ENCODE data around the gene PEX1.
"Not testable (repeated sequence)": the region's sequence is repeated elsewhere in the genome, so short reads cannot be mapped to it uniquely, and the experiment has no call there.

Gene PEX1

DNA sequence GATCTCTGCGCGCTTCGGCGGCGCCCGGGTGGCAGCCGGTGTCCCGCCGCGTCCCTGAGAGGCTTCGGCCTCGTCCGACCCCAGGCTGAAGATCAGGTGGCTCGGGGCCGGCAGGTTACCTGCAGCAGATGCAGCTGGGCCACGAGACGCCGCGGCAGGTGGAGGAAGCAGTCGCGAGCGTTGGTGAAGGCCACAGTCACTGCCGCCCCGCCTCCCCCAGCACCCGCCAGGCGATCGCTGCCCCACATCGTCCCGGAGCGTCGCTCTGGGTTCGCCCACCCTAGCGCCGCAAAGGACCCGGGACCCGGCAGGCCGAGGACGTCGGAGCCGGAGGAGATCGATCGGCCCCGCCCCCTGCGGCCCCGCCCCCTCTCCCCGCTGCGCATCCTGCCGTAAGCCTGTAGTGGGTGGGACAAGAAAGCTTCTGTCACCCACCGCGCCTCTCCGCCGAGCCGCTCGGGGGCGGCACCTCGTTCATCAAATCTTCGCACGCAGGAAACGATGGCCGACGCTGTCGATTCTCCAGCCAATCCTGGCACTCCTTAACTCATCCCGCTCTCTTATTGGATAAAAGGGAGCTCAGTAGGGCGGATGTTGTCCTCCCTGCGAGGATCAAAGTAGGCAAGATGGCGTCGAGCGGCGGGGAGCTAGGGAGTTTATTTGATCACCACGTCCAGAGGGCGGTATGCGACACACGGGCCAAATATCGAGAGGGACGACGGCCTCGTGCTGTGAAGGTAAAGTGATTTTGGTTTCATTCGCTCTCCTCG lies at the start of gene PEX1, which contains the start of gene RBM48:
PEX1 (minus strand) TSS at position 333 of the 770 bp plus-strand sequence; CDS start at position 248, 85 bp downstream.
RBM48 (plus strand) TSS at position 608 of the 770 bp plus-strand sequence; CDS start at position 627, 19 bp downstream.
- DNase-seq (ENCODE audit: low read depth in 2 of 2) = peak; percentile 90

DNA sequence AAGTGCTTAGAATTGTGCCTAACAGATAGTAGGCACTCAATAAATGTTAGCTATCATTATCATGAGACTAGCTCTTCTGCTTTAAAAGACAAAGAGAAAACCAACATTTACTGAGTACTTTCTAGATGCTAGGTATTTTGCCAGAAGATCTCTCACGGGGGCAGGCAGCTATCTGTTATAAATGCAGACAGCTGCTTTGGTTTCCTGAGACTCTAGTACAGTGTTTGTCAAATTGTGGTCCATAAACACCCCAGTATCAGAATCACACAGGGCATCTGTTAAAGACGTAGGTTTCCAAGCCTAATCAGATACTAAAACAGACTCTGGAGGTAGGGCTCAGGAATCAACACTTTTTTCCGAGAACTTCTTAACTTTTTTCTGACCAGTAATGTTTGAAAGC lies 48.0 kb upstream of the PEX1 start:
- DNase-seq (ENCODE audit: low read depth in 2 of 2) = no peak

DNA sequence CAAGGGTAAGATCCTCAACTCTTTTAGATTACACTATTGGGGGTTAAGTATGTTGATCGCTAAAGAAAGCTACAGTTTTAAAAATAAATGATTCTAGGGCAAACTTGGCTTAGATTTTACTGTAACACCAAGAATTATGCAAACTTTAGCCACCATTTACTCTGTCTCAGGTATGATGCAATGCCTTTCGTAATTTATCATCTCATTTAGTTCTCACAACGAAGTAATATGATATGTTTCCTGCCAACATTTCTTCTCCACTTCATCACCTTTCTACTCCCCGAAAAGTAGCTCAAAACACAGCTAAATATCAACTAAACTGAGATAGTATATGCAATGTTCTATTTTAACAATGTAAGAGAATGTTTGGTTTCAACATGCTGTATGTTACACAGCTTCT lies 40.8 kb upstream of the PEX1 start:
- no peak for DNase-seq (ENCODE audit: low read depth in 2 of 2)

DNA sequence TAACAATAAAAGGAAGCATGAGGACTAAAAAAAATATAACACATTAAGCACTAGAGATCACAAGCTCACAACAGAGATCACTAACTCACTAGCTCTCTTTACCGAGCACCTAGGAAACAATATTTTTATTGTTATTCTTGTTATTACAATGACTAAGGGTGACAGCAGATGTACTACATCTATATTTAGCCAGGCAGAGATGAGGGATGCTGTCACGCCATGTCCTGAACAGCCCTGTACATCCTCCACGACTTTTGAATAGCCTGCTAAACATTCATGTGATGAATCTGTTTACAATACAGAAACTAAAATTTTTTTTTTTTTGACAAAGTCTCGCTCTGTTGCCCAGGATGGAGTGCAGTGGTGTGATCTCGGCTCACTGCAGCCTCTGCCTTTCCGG lies 39.1 kb upstream of the PEX1 start:
- DNase-seq (ENCODE audit: low read depth in 2 of 2) = no peak

DNA sequence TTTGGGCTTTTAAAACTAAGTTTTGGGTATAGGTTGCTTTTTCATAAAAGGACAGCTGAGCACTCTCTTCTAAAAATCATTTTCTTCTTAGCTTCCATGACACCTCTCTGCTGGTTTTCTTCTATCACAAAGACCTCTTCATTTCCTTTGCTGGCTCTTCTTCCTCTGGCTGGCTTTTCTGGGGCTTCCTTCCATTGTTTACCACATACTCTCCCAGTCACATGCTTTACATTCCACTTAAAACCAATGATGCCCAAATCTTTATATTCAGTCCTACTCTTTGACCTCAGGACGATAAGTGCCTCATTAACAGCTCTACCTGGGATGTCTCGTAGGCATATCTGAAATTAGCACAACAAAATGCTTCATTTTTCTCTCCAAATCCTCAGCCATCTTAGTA lies 35.0 kb upstream of the PEX1 start:
- no peak for DNase-seq (ENCODE audit: low read depth in 2 of 2)

DNA sequence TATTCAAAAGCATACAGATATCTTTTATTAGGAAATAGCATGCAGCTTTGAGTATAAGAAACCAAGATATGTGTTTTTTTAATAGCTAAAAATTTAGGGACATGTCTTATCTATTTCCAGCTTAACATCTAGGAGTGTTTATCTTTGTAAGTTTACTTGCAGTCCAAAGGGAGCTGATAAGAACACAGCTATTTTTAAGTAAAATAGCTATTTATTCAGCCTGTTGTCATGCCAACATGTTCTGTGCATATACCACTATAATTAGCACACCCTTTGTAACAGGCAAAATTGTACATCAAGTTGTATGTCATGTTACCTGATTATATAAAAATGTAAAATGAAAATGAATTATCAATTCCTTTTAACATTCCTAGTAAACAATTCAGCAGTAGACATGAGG lies 32.3 kb upstream of the PEX1 start:
- no peak for DNase-seq (ENCODE audit: low read depth in 2 of 2)

DNA sequence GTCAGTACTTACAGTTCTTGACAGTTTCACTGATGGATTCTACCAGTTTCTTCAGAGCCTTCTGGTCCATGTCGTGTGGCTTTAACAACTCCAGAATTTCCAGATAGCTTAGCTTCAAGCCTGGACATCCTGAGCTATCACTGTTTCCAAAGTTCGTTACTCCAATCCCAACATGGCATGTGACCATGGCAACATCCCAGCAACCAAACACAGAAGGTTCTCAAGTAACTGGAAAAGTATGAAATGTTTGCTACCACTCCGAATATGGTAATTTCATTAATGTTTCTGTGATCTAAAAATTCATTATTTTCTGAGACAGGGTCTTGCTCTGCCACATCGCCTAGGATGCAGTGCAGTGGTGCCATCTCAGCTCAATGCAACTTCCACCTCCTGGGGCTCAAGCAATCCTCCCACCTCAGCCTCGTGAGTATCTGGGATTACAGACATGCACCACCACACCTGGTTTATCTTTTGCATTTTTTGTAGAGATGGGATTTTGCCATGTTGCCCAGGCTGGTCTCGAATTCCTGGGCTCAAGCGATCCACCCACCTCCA lies 29.6 kb upstream of the PEX1 start:
- DNase-seq (ENCODE audit: low read depth in 2 of 2) = no peak

DNA sequence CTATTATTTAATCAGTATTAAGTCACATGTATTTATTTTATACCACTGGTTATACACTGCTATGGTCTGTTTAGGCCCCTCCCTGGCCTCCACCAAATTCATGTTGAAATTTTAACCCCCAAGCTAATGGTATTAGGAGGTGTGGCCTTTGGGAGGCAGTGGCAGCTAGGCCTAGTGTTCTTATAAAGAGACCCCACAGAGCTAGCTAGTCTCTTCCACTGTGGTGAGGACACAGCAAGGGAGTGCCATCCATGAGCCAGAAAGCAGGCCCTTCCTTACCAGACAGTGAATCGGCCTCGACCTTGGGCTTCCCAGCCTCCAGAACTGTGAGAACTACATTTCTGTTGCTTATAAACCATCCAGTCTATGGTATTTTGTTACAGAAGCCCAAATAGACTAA lies 28.9 kb upstream of the PEX1 start:
- no peak for DNase-seq (ENCODE audit: low read depth in 2 of 2)

DNA sequence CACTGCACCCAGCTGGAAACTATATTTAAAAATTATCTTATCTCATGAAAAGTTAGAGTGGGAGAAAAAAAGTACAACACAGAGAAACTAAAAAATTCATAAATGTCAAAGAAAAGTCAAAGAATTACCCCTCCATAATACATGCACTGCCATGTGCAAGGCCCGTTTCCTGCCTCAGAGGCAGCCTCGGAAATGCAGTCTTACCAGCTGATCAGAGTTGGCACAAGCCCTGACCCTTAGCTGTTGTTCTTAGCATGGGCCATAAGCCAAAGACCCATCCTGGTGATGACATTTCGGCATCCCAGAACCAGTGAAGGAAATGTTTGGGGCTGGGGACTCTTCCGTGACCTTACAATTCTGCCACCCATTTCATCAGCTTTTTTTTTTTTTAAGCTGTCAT lies 21.9 kb upstream of the PEX1 start:
- DNase-seq (ENCODE audit: low read depth in 2 of 2) = no peak

DNA sequence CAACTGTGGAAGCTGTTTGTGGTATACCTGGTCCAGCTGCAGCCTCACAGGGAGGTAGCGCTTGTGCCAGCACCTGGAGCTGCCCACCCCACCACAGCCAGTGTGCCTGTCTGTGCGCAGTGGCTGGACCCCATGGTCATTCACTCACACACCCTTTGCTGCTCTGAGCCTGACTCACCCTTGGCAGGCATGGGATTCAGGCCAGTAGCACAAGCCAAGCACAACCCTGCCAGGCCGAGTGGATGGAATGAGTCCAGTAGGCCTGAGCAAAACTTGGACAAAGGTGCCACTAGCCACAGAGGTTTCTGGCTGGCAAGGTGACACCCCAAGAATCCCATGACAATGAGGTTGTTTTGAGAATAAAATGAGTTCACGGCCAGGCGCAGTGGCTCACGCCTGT lies 19.3 kb upstream of the PEX1 start:
- no peak for DNase-seq (ENCODE audit: low read depth in 2 of 2)

DNA sequence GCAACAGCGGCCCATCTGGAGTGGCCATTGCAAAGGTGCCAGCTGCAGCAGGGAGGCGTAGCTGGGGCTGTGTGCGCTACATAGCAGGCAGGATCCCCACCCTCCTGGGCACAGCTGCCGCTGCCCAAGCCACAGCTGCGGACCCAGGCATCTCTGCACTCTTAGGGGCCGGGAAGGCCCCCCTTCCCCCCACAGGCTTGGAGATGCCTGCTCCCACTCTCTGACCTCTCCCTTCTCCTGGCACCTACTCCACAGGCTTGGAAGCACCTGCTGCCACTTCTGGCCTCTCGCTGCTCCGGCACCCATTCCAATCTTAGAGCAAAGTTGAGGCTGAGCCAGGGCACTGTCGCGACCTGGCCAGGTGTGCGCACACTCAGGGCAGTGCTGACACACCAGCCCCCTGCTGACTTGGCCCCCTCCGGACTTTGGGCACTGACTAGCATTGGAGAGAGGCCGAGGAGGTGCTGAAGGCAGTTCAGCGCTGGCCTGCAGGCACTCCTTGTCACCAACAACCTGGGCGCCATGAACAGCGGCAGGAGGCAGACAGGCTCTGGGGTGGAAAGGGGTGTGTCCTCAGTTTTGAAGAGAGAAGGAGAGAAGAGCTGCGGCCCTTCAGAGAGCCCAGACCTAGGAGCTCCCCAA lies 18.7 kb upstream of the PEX1 start:
- DNase-seq (ENCODE audit: low read depth in 2 of 2) = no peak

DNA sequence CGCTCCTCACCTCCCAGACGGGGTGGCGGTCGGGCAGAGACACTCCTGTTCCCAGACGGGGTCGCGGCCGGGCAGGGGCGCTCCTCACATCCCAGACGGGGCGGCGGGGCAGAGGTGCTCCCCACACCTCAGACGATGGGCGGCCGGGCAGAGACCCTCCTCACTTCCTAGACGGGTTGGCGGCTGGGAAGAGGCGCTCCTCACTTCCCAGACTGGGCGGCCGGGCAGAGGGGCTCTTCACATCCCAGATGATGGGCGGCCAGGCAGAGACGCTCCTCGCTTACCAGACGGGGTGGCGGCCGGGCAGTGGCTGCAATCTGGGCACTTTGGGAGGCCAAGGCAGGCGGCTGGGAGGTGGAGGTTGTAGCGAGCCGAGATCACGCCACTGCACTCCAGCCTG lies 16.8 kb upstream of the PEX1 start:
- not testable (repeated sequence) for DNase-seq (ENCODE audit: low read depth in 2 of 2)

DNA sequence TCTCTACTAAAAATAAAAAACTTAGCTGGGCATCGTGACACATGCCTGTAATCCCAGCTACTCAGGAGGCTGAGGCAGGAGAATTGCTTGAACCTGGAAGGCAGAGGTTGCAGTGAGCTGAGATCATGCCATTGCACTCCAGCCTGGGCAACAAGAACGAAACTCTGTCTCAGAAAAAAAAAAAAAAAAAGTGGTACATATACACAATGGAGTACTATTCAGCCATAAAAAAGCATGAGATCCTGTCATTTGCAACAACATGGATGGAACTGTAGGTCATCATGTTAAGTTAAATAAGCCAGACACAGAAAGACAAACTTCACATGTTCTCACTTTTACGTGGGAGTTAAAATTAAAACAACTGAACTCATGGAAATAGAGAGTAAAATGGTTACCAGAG lies 15.2 kb upstream of the PEX1 start:
- DNase-seq (ENCODE audit: low read depth in 2 of 2) = not testable (repeated sequence)

DNA sequence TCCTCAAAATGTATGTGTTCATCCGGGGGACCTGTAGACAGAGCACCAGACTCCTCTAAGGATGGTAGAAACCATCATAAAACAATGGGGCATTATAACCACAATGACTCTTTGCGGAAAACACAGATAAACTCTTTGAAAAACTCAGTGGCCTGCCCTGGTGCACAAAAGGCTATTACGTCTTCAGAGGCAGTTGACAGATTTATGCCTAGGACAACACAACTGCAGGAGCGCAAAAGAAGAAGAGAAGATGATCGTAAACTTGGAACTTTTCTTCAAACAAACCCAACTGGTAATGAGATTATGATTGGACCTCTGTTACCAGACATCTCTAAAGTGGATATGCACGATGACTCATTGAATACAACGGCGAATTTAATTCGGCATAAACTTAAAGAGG lies 6.3 kb upstream of the PEX1 start:
- DNase-seq (ENCODE audit: low read depth in 2 of 2) = no peak

DNA sequence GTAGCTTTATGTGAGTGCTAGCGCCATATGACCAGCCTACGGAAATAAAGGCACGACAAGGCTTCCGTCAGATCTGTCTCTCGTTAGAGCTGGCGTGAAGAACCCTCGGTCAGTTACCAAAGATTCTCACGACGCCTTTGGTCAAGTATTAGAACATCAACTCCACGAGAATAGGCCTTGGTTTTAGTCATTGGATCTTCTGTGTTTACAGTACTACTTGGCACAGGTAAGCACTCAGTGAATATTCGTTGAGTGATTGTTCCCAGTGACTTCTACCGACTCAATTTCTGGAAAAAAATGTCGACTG lies 591 bp upstream of the PEX1 start:
- DNase-seq (ENCODE audit: low read depth in 2 of 2) = no peak

DNA sequence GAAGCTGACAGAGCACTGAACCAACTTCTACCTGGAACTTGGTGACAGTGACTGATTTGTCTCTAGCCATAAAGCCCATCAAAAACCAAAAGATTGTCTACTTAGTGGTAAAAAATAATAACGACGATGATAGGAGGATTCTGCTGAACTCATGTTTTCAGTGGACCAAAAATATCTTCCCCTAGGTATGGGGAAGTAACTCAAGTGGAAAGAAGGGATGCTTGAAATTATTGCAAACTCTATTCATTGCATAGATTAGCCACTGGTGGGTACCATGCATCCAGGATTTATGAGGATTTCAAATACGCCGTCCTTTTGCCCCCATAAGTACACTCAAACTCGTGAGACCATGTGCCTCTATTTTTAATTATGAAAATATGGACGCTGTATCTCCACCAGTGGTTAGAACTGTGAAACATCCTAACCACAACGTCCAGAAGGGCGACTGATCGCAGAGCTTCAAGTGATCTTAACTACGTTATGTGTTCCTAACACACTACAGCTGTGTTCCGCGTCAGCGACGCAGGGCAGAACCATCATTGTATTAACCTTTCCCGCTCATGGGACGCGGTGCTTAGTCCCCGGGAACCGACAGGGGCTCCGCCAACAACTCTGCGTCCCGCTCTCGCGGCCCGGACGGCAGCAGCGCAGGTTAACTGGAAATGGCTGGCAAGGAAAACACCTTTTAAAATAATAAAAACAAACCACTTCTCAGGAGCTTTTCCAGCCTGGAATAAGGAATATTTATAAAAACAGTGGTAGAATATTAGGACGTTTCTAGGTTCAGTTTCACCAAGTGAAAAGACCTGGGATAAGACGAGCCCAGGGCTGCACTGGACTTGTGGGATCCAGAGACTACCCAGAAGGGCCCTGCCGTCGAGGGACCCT lies 776 bp downstream of the PEX1 start:
- DNase-seq (ENCODE audit: low read depth in 2 of 2) = peak; percentile 30 to 31

DNA sequence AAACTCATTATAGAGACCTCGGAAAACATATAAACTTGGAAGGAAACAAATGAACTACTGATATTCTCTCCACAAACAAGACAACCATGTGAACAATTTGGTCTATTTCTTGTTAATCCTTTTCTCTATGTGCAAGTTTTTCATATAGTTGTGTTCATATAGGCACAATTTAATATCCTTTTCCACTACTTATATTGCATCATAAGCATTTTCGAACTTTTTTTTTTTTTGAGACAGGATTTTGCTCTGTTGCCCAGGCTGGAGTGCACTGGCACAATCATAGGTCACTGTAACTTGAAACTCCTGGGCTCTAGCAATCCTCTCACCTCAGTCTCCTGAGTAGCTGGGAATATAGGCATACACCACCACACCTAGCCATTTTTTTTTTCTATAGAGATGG lies 5.2 kb downstream of the PEX1 start:
- no peak for DNase-seq (ENCODE audit: low read depth in 2 of 2)

DNA sequence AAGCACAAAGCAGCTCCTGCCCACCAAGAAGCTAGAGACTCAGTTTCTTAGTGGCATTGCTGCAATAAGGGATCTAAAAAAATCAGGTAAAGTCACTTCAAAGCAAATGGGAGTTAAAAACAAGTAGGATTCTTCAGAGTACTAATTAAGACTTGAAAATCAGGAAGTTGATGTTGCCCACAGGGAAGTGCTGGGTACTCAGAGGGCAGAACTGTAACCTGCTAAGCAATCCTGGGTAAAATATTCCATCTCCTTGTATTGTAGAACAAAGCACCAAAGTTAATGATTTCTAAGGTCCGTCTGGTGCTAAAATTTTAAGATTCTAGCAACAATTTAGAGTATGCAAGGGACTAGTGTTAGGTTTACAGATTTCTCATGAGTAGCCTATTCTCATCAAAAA lies 8.3 kb downstream of the PEX1 start:
- no peak for DNase-seq (ENCODE audit: low read depth in 2 of 2)

DNA sequence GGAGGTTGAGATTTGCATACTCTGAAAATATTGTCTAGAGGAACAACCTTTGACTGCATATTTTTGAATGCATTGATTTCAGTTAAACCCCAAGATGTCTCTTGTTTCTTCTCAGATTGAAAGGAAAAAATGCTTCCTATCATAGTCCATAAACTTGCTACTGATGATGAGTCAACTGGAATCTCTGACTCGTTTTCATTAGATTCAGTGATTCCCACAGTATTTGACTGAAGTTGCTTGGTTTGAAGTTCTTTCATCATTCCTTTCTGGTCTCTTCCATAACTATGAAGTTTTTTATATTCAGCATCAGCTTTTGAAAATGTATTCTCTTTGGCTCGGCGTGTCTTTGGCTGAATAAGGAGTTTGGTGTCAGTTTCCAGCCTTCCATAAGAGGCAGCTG lies 10.7 kb downstream of the PEX1 start:
- DNase-seq (ENCODE audit: low read depth in 2 of 2) = no peak

DNA sequence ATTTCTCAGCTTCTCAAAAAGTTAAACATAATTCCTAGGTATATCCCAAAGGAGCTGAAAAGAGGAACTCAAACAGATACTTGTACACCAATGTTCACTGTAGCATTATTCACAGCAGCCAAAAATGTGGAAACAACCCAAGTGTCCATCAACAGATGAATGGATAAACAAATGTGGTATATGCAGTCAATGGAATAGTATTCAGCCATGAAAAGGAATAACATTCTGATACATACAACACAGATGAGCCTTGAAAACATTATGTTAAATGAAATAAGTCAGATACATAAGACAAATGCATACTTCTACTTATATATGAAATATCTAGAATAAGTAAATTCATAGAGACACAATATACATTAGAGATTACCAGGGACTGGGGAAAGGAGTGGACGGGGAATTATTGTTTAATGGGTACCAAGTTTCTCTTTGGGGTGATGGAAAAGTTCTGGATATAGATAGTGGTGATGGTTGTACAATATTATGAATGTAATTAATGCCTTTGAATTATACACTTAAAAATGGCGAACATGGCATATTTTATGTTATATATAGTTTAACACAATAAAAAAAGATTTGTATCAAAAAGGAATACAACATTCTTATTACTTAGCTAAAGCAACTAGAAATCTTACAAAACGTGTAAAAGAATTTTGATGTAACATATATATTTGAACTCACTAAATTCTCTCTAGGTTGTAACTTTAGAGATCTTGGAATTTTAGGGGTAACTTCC lies 15.0 kb downstream of the PEX1 start:
- DNase-seq (ENCODE audit: low read depth in 2 of 2) = no peak

DNA sequence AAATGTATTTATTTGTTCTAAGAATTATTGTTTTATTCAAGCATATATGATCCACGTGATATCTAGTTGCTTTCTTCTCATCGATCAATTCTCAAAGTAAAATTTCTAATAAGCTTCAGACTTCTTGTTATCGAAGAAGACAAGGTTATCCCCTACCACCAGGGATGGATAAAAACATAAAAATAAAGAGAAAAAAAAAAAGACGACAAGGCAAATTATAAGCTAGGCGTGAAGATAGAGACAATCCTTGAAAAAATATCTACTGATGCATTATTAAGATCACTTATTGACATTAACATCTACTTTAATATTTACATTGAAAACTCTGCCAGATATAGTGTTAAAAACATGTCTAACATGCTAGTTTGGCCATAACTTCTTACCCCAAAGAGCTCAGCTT lies 19.4 kb downstream of the PEX1 start:
- no peak for DNase-seq (ENCODE audit: low read depth in 2 of 2)

DNA sequence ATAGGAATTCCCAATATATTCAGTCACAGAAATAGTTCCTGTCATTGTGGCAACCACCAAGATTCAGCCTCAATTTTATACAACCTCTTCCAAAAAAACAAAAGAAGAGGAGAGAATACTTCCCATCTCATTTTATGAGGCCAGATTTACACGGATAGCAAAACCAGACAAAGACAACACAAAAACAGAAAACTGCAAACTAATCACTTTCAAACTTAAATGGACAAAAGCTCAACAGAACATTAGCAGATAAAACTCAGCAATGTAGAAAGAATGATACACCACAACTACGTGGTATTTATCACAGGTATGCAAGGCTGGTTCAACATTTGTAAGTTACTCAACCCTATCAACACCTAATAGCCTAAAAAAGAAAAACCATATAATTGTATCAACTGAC lies 22.0 kb downstream of the PEX1 start:
- DNase-seq (ENCODE audit: low read depth in 2 of 2) = no peak

Data from activated CD4-positive, alpha-beta T cell treated with anti-CD3 and anti-CD28 coated beads for 24 hours (primary cell).